Measurements from ENCODE around the gene PDHX.

Gene PDHX

DNA sequence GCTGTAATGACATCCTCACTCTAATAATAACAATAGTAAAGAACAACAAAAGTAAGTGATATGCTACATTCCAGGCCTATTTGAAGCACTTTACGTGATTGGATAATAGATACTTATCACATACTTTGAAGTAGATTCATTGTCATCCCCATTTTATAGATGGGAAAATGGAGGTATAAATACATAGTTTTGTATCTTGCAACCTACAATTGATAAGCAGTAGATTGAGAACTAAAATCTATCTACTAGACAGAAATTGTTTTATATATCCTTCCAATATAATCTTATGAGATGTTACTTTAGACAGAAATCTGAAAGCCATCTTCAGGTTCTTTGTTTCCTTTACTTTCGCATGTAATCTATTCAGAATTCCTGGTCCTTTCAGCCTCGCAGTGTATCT lies 118.0 kb downstream of the PDHX start:
- TF ChIP-seq CTCF (IDR thresholded peaks at IDR 0.05; ENCODE audit: insufficient read depth, low read depth, low read length, missing control alignments) = no peak
- H3K4me3 ChIP-seq (ENCODE audit: low read depth, low read length) = no peak overlapping the region
- no peak for DNase-seq (ENCODE audit: low read depth)

- peak; percentile 78 for DNase-seq (ENCODE audit: low read depth)
- no peak for TF ChIP-seq CTCF (IDR thresholded peaks at IDR 0.05; ENCODE audit: insufficient read depth, low read depth, low read length, missing control alignments)
- no peak overlapping the region for H3K4me3 ChIP-seq (ENCODE audit: low read depth, low read length)
Observed at GRCh38 chr11:35035894-35036408, 119.5 kb downstream of the PDHX start.

DNA sequence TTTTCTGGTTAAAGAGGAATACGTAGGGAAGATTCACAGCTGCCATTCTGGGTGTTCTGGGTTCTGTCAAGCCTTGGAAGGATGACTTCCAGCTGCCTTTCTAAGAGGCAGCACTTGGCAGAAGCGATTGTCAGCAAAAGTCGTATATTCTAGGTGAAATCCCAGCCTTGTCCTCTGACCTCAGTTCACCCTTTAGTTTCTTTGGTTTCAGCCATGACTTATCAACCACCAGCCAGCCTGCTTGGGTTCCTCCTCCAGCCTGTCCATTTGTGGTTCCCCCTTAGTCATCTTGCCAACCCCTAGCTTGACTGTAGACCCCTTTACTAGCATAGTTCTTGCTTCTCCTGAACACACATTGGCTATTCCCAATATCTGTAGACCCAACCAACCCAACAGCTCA lies 120.2 kb downstream of the PDHX start:
- peak; percentile 68 for DNase-seq (ENCODE audit: low read depth)
- no peak overlapping the region for H3K4me3 ChIP-seq (ENCODE audit: low read depth, low read length)
- no peak for TF ChIP-seq CTCF (IDR thresholded peaks at IDR 0.05; ENCODE audit: insufficient read depth, low read depth, low read length, missing control alignments)

DNA sequence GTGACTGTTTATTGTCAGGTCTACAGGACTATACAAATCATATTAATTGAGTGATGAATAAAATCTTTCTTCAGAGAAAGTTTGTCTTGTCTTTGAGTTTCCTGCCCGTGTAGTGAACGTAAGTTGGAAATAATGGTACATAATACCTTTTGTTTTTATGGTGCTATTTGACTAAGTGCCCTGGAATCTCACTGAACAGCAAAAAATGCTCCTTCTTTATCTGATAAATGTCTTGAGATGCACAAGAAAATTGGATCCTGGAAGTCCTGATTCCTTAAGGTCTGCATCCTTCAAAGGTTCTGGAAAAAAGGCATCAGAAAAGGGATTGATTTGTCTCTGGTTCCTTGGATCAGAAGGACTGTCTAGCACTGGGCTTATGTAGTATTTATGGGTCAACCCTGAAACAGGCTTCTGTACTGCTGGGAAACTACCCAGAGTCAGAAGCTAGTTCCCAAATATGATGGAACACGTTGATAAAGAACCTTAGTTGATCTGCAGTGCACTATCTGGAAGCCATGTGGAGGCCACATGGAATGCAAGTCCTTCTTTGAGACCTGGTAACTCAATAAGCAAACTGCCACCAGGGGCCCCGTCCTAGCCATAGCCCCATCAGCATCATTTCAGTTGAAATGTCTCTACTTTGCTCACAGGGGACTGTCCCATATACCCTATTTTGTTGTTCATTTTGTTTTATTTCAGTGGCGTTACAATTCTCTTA lies 122.0 kb downstream of the PDHX start:
- DNase-seq (ENCODE audit: low read depth) = peak; percentile 21
- H3K4me3 ChIP-seq (ENCODE audit: low read depth, low read length) = no peak overlapping the region
- no peak for TF ChIP-seq CTCF (IDR thresholded peaks at IDR 0.05; ENCODE audit: insufficient read depth, low read depth, low read length, missing control alignments)

- no peak for DNase-seq (ENCODE audit: low read depth)
- TF ChIP-seq CTCF (IDR thresholded peaks at IDR 0.05; ENCODE audit: insufficient read depth, low read depth, low read length, missing control alignments) = no peak
- H3K4me3 ChIP-seq (ENCODE audit: low read depth, low read length) = no peak overlapping the region
Observed at GRCh38 chr11:35039076-35039475, 122.7 kb downstream of the PDHX start.

GRCh38 chr11:35040221-35040942 lies 124.0 kb downstream of the PDHX start:
- peak overlapping the region; percentile 40 for H3K4me3 ChIP-seq (ENCODE audit: low read depth, low read length)
- no peak for TF ChIP-seq CTCF (IDR thresholded peaks at IDR 0.05; ENCODE audit: insufficient read depth, low read depth, low read length, missing control alignments)
- DNase-seq (ENCODE audit: low read depth) = peak; percentile 87
